ENCODE data around the gene POTEC. TPM values are rescaled to one million over a fixed set of nuclear protein-coding genes. Genes with fewer than 3 reads are reported as not detected.
"Not testable (repeated sequence)": the region's sequence is repeated elsewhere in the genome, so short reads cannot be mapped to it uniquely, and the experiment has no call there.

POTEC gene
- total RNA-seq, result not detected

DNA sequence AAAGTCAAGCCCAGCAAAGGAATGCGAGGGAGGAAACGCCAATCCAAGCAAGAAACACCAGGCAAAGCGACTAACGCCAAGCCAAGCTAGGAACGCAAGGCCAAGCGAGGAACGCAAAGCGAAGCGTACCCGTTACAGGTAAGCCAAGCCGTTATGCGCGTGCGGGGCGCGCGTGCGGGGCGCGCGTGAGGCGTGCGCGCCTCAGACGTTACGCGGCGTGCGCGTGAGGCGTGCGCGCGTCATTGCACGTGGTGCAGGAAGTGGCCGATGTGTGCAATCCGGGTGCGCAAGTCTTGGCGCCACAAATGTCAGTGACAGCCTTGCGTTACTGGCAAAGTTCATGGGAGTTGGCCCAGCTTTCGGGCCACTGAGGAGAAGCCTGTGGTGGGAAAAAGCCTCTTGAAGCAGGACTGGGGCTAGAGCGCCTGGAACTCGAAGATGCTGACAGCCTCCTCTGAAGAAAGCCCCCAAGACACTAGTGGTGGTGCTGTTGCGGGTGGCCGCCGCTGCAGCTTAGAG lies at the start of gene POTEC:
Gene POTEC (minus strand): TSS at position 155 of the 519 bp plus-strand sequence. CDS start 454 bp downstream, outside the sequence.
- ATAC-seq, result not testable (repeated sequence)

DNA sequence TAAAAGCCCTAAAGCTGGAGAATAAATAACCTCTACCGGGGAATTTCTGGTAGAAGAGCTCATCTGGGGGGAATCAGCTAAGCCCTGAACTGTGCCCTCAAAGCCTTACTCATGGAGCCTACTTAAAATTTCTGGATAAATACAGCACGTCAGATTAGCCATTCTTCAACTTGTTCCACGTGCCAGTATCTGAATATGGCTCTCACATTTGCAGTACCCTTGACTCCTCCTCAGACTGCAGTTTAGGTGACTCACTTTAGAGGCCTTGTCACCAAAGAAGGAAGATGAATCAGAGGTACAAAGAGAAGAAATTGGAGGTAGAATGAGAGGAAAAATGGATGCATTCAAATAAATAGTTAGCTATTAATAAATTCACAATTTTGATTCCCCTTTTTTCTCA lies 34.6 kb upstream of the POTEC start:
- ATAC-seq, result no peak

DNA sequence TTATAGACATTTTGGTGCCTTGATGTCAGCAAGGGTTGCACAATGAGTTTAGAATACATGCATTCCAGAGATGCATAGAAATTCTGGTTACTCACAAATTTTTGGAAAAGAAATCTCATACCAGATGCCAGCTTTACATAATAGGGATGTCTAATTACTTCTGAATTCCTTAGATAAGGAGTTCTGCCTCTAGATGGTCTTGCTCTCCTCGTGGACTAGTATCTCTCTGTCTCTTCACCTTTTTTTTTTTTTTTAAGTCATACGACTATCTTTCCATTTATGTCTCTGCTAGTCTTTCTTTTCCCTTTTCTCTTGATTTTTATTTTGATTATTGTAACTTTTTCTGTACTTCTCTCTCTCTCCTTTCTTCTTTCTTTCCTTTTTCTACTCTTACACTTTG lies 16.1 kb upstream of the POTEC start:
- not testable (repeated sequence) for ATAC-seq

DNA sequence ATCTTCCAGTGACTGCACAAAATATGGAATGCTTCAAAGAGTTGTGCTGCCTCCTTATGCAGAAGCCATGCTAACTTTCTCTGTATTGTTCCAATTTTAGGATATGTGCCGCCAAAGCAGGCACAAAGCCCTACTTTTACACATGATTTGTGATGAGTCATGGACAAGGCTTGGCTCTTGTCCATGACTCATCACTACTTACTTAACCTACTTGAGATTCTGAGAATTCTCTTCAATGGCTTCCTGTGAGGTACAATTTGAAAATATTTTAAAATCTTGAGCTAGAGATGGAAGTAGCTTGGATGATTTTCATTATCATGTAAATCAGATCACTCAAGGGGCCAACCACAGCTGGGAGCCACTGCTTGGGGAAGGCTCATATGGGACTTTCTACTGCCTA lies 11.7 kb downstream of the POTEC start:
- not testable (repeated sequence) for ATAC-seq

DNA sequence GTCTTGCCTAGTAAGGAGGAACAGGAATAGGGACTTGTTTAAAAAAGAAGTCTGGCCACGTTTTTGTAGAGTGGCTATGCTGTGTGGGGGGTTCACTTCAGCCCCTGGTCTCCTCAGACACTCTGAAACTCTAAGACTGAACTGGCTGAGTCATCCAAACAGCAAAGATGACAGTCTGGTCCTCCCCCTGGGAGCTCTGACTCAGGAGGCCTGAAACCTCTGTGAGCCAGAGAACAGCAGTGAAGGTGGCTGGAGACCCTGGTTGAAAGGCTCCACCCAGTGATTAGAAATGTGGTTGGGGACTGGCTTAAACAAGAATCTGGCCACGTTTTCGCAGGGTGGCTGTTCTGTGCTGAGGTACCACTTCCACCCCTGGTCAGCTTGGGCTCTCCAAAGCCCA lies 32.7 kb downstream of the POTEC start:
- not testable (repeated sequence) for ATAC-seq

DNA sequence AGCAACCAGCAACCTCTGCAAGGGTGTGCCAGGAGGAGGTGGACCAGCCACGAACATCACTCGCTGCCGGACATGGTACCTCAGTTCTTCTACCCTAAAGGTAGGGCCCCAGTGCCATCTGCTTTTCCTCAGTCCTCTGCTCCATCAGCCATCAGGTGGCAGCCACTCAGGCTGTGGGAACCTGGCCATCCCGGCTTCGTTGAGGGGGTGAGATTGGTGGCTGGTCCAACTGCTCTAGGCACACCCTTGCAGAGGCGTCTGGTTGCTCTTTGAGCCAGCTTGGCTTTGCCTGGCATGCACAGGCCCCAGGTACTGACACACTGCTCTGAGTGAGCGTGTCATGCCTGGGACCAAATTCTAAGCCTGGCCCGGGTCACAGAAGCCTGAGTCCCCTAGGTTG lies 39.7 kb downstream of the POTEC start:
- not testable (repeated sequence) for ATAC-seq

DNA sequence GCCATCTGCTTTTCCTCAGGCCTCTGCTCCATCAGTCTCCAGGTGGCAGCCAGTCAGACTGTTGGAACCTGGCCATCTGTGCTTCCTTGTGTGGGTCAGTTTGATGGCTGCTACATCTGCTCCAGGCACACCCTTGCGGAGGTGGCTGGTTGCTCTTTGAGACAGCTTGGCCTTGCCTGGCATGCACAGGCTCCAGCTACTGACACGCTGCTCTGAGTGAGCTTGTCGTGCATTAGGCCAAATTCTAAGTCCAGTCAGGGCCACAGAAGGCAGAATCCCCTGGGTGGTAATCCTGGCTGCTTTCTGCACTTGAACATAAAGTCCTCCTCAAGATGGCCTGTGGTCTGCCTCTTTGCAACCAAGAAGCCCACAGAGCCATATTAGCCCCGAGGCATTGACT lies 41.5 kb downstream of the POTEC start:
- not testable (repeated sequence) for ATAC-seq

DNA sequence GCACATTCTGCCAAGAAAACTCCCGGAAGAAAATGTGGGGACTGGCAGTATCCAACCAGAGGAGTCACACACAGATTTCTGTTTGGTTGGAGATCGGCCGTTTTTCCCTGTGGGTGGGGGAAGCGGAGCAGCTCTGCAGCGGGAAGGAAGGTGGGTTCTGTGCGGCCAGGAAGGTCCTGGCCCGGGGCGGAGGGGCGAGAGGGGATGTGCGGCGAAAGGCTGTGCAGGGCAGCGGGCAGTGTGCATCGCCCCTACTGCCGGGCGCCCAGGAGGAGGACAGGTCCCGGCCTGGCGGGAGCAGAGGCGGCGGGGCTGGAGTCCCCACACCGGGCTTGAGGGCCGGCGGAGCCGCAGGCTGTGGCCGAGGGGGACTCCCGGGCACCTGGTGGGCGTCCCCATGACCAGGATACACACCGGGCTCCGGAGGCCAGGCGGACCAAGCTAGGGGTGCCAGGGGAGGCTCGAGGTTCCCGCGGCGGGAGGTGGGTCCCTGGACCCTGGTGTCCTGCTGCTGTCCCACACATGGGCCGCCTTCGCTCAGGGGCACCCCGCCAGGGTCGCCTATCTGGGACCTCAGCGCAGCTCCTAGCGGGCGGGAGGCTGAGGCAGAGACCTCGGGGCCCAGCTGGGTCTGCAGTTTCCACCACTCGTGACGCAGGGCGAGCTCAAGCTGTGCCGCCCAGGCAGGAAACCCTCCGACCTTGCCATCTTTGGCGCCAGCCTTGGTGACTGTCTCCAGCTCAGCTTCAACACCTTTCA lies 54.0 kb downstream of the POTEC start:
- not testable (repeated sequence) for ATAC-seq

DNA sequence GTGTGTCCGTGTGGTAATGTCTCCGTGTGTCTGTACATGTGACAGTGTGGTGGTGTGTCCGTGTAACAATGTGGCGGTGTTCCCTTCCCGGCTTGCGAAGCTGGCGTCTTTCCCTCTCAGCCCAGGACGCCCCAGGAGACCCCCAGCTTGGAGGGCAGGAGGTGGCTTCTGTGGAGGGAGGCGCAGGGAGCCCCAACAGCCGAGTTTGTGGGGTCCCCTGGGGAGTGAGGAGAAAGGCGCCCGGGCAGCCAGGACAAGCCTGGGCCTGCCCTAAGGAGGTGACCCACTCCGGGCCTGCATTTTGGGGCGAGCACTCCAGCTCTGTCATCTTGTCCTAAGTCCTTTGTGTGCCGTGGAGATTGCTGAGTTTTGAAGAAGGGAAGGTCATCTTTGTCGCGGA lies 54.6 kb downstream of the POTEC start:
- ATAC-seq, result not testable (repeated sequence)

DNA sequence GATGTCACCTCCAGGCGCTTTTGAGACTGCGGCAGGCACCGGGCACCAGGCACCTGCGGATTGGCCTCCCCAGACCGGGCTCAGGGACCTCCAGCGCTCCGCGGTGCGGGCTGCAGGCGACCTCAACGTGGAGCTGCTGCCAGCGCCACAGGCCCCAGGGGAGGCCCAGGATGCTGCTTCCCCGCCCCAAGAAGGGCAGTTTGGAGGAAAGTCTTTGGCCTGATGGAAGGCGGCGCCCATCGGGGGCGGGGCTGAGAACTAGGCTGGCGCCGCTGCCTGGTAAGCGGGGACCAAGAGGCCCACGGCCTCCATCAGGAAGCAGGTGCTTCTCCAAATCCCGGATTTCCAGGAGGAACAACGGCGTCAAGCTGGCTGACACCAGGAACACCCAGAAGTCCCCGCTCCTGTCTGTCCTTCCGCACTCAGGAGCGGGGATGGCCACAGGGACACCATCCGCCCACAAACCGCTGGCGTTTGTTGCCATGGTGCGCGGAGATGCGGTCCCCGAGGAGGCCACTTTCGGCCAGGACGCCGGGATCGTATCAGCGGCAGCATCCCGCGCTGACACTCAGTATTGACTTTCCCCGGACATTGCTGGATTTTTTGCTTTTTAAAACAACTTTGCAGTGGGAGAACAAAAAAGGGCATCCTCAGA lies 56.3 kb downstream of the POTEC start:
- ATAC-seq, result not testable (repeated sequence)

DNA sequence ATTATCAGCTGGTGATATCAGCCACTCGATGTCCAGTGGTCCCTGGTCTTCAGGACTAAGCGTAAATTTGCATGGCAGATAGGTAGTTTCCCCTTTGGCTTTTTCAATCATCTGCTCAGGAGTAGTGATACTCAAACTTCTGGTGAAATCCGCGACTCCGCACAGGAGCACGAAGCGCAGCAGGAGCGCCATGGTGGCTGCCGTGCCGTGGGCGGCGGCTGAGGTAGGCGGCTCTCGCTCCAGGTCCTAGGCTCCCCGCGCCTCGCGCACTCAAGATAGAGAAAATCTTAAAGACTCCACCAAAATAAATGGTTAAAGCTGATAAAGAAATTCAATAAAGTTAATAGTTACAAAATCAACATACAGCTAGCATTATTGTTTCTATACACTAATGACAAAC lies 64.3 kb downstream of the POTEC start:
- ATAC-seq, result not testable (repeated sequence)

DNA sequence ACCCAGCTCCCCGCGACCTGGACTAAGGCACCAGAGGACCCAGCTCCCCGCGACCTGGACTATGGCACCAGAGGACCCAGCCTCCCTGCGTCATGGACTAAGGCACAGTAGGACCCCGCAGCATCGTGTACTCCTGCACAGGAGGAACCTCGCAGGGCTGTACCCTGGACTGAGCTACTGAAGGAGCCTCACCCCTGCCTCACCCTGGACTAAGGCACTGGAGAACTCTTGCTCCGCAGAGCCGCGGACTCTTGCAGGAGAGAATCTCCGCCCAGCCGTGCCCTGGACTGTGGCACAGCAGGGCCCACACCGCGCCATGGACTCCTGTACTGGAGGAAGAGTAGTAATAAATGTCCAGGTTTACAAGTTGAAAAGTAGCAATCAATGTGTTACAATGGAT lies 67.9 kb downstream of the POTEC start:
- not testable (repeated sequence) for ATAC-seq

DNA sequence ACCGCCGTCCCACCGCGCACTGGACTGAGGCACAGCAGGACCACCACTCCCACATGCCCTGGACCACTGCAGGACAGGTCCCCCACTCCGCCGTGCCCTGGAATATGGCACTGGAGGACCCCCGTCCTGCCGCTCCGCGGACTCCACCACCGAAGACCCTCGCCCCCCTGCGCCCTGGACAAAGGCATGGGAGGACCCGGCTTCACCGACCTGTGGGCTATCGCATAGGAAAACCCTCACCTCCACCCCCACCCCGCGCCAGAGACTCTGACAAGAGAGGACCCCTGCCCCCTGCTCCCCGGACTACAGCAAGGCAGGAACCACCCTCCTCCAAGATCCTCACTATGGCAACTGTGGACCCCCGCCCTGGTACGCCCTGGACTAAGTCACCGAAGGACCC lies 68.6 kb downstream of the POTEC start:
- ATAC-seq, result not testable (repeated sequence)

DNA sequence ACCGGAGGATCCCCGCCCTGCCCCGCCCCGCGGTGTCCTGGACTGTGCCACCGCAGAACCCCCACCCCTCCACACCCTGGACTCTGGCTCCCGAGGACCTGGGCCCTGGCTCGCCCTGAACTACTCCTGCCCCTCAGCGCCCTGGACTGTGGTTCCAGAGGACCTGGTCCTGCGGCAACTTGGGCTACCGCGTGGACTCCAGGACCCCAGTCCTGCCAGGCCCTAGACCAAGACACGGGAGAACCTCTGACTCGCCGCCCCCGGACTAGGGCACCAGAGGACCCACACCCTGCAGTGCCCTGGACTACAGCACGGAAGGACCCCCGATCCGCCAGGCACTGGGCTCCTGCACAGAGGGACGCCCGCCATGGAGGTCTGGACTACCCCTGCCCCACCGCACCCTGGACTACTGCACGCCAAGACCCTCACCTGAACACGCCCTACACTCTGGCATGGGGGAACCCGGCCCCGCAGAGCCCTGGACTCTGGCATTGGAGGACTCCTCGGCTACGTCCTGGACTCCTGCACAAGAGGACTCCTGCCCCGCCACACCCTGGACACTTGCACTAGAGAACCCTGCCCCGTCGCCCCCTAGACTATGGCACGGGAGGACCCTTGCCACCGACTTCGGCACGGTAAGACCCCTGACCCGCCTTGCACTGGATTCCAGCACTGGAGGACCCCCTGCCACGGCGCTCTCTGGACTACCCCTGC lies 69.2 kb downstream of the POTEC start:
- ATAC-seq, result not testable (repeated sequence)

DNA sequence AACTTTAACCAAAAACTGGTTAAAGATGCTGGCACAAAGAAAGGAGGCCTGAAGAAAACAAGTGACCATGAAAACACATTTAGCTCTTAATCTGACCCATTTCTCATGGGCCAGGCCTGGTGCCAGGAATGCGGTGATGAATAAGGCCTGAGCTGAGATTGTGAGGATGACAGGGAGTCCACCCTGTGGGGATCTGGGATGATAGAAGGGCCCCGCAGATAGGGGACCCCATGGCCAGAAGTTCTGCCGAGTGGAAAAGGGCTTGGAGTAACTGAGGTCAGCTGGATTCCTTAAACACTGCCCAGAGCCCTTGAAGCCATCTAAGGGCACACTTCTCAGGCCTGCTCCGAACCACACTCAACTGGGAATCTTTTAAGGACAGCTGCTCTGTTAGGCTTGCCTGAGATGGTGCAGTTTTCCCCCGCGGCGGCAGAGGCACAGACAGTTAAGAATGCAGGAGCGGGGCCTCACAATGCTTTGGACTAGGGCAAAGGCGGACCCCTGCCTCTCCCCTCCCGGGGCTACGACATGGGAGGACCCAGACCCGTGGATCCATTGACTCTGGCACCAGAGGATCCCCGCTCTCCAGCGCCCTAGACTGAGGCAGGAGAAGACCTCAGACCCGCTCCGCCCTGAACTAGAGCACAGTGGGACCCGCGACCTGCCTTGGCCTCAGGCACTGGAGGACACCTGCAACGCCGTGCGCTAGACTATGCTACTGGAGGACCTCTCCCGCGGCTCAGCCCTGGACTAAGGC lies 70.0 kb downstream of the POTEC start:
- not testable (repeated sequence) for ATAC-seq

DNA sequence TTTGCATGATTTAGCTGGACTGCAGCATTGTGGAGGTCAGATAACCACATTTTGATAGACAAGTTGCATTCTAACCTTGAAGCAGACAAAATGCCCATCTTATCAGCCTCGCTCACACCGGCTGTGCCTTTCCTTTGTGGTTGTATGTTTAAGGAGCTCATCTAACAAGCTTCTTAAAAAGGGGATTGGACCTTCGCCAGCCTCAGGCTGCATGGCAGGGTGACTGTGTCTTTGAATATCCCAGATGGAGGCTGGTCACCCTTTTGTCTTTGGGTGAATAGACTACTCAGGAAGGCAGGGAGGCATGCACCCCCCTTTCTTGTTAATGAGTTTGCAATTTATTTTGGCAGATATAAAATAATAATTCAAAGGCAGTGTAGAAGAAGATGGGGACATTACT lies 72.1 kb downstream of the POTEC start:
- not testable (repeated sequence) for ATAC-seq

DNA sequence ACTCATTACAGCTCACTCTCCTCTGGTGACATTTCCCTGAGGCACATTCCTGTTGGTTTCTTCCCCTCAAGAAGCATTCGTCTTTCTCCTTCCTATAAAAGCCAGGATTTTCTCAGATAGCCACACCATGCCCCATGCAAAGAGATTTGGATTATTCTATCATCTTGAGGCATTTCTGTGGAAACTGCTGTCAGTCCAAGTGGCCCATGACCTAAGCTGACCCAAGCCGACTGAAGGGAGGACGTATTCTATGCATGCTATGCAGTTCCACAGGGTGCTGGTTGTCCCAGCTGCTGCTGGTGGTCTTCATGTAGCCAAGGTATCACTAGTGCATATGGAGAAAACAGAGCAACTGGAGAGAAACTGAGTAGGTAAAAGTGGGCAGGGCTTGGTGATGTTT lies 73.0 kb downstream of the POTEC start:
- not testable (repeated sequence) for ATAC-seq

DNA sequence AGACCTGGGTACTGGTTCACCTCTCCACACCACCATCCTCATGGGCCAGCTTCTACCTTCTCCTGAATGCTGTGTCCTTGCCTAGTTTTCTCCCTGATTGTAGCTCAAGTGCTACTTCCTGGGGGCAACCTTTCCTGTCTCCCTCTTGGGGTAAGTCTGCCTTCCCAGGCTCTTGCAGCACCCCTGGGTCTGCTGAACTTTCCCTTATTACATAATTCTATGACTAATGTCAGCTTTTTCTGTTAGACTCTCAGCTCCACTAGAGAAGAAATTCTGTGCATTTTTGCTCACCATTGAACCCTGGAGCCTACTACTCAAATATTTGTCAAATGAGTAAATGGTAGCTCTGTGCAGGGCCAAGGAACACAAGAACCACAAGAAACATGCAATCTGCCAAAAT lies 73.4 kb downstream of the POTEC start:
- not testable (repeated sequence) for ATAC-seq

DNA sequence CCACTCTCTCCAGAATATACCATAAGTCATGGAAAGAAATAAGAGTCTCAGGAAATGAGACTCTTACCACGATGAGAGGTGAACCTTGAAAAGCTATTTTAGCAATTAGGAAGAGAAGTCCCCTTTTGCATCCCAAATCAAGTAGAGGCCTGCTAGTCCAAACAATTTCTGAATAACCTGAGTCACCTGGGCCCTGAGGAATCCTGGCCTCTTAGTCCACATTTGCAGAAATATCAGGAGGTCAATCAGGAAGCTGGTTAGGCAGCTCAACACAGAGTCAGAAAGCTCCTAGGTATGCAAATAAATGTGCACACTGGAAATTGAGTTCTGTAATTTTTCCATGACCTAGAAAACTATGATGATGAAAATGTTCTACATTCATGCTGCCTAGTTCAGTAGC lies 77.4 kb downstream of the POTEC start:
- not testable (repeated sequence) for ATAC-seq
